Right atrium auricular region (tissue), 2 donors: ENCODE data around the gene SYT10. TPM values are rescaled to one million over a fixed set of nuclear protein-coding genes. Genes with fewer than 3 reads are reported as not detected.
"Not testable (repeated sequence)": the region's sequence is repeated elsewhere in the genome, so short reads cannot be mapped to it uniquely, and the experiment has no call there.

ENCODE experiments used
- DNase-seq: peaks from one replicate; pipeline ENCODE4 v3.0.0-alpha.2; 2019; ENCODE audit warnings: low spot score
- H3K27ac ChIP-seq, 2 donors: fragments of 200-600 bp; sonication (generic); 1 replicate in 1 of 2; 2 replicates in 1 of 2; pipeline ENCODE4 v1.5.1; 2016 to 2019
- H3K27me3 ChIP-seq, 2 donors: fragments of 200-600 bp; sonication (generic); one replicate each; pipeline versions ENCODE4 v1.5.1 to v1.6.0; 2017 to 2019
- H3K36me3 ChIP-seq: fragments of 200-600 bp; sonication (generic); one replicate; pipeline ENCODE4 v1.5.1; 2016
- H3K4me1 ChIP-seq, 2 donors: fragments of 200-600 bp; sonication (generic); one replicate each; pipeline versions ENCODE4 v1.5.1 to v1.6.0; 2017 to 2019
- H3K4me3 ChIP-seq, 2 donors: fragments of 200-600 bp; sonication (generic); 1 replicate in 1 of 2; 2 replicates in 1 of 2; pipeline ENCODE4 v1.5.1; 2017 to 2019; ENCODE audit warnings: mild to moderate bottlenecking in 1 of 2, moderate library complexity in 1 of 2
- H3K9me3 ChIP-seq, 2 donors: fragments of 200-600 bp; sonication (generic); one replicate each; pipeline ENCODE4 v1.5.1; 2019
- total RNA-seq, 2 donors: library from RNA; depleted of rRNA; stranded (reverse); fragments of >200 nt; gene quantifications; one replicate each; pipeline ENCODE4 v1.1.0, GENCODE V29; 2016
- TF ChIP-seq, protein P1 (sequence below), 2 donors: fragments of 200-600 bp; sonication (generic); IDR thresholded peaks; one replicate each; pipeline ENCODE4 v1.5.1; 2019; ENCODE audit warnings: antibody characterized with exemption in 2 of 2

Gene SYT10
- total RNA-seq, 2 donors from 2014 or later = 0.08 TPM; not detected in 1

DNA sequence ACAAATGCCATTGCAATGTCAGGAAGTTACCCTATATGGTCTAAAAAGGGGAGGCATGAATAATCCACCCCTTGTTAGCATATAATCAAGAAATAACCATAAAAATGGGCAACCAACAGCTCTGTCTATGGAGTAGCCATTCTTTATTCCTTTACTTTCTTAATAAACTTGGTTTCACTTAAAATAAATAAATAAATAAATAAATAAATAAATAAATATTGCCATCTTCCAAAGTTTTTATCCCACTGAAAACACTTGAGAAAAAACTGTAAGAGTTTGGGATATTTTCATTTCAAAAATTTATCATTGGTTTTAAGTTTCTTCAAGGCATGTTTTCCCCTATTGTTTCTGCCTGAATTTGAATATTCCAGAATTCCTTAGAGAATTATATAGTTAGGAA lies 89.8 kb downstream of the SYT10 start:
- Histone ChIP-seq H3K4me1 (no peaks in the 10 kb centered on the region), H3K36me3 (no peaks in the 10 kb centered on the region), H3K9me3 (no peaks in the 10 kb centered on the region), H3K27me3 (no peaks in the 10 kb centered on the region), H3K4me3 (no peak overlapping the region), H3K27ac (no peak overlapping the region)
- TF ChIP-seq, protein P1, sequence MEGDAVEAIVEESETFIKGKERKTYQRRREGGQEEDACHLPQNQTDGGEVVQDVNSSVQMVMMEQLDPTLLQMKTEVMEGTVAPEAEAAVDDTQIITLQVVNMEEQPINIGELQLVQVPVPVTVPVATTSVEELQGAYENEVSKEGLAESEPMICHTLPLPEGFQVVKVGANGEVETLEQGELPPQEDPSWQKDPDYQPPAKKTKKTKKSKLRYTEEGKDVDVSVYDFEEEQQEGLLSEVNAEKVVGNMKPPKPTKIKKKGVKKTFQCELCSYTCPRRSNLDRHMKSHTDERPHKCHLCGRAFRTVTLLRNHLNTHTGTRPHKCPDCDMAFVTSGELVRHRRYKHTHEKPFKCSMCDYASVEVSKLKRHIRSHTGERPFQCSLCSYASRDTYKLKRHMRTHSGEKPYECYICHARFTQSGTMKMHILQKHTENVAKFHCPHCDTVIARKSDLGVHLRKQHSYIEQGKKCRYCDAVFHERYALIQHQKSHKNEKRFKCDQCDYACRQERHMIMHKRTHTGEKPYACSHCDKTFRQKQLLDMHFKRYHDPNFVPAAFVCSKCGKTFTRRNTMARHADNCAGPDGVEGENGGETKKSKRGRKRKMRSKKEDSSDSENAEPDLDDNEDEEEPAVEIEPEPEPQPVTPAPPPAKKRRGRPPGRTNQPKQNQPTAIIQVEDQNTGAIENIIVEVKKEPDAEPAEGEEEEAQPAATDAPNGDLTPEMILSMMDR (IDR thresholded peaks at IDR 0.05) = no peak
- DNase-seq = no peak

DNA sequence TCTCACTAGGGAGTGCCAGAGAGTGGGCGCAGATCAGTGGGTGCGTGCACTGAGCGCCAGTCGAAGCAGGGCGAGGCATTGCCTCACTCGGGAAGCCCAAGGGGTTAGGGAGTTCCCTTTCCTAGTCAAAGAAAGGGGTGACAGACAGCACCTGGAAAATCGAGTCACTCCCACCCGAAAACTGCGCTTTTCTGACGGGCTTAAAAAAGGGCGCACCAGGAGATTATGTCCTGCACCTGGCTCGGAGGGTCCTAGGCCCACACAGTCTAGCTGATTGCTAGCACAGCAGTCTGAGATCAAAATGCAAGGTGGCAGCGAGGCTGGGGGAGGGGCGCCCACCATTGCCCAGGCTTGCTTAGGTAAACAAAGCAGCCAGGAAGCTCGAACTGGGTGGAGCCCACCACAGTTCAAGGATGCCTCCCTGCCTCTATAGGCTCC lies 107.6 kb downstream of the SYT10 start:
- DNase-seq, H3K4me1 ChIP-seq: not testable (repeated sequence)

DNA sequence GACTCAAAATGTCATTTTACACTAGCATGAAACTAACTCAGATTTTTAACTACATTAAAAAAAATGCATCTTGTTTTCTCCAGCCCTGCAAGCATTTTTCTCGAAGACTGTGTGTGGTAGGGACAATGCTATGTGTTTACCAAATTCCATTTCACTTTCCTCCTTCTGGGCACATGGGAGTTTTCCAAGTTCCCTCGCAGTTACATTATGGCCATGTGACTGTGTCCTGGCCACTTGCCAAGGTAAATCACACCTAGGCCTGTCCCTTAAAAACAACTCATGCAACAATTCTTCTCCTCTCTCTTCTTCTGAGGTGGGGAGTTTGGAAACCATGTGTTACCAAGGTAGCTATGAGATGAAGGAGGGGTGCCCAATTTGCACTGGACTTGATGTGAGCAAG lies 108.7 kb downstream of the SYT10 start:
- Histone ChIP-seq H3K9me3 (no peaks in the 10 kb centered on the region), H3K4me3 (no peak overlapping the region), H3K27me3 (no peaks in the 10 kb centered on the region), H3K36me3 (no peaks in the 10 kb centered on the region), H3K27ac (no peak overlapping the region), H3K4me1 (no peaks in the 10 kb centered on the region)
- TF ChIP-seq, protein P1 (IDR thresholded peaks at IDR 0.05) = no peak
- no peak for DNase-seq

More for the DNA sequence above, 107.6 kb downstream of the SYT10 start:
- H3K4me3 ChIP-seq, H3K27ac ChIP-seq, H3K27me3 ChIP-seq, H3K9me3 ChIP-seq, H3K36me3 ChIP-seq: not testable (repeated sequence)
